ENCODE data around the gene AIFM2.
"Not testable (repeated sequence)": the region's sequence is repeated elsewhere in the genome, so short reads cannot be mapped to it uniquely, and the experiment has no call there.

The AIFM2 gene

GRCh38 chr10:70124918-70125317 lies 7.7 kb downstream of the AIFM2 start:
- Histone ChIP-seq H3K27me3 (ENCODE audit: insufficient read depth, low read length, poor library complexity) (no peaks in the 10 kb centered on the region), H3K9ac (ENCODE audit: low read depth, low read length) (no peak overlapping the region), H3K79me2 (ENCODE audit: insufficient read depth, low read length) (no peaks in the 10 kb centered on the region), H3K9me3 (ENCODE audit: insufficient read depth, low read length, severe bottlenecking) (no peaks in the 10 kb centered on the region), H3K4me2 (ENCODE audit: insufficient read depth, low read length) (no peak overlapping the region), H3K4me1 (ENCODE audit: insufficient read depth, low read length) (no peaks in the 10 kb centered on the region), H2AFZ (ENCODE audit: low read depth, low read length) (no peak overlapping the region), H4K20me1 (ENCODE audit: insufficient read depth, low read length) (no peaks in the 10 kb centered on the region), H3K27ac (ENCODE audit: low read length) (no peak overlapping the region), H3K36me3 (ENCODE audit: insufficient read depth, low read length) (no peaks in the 10 kb centered on the region), H3K4me3 (ENCODE audit: low read depth in 1 of 2, low read length in 2 of 2) (no peak overlapping the region)
- TF ChIP-seq EZH2 (IDR thresholded peaks at IDR 0.05; ENCODE audit: borderline replicate concordance, low read depth, low read length, severe bottlenecking): no peak
- no peak for TF ChIP-seq CTCF (IDR thresholded peaks at IDR 0.05; ENCODE audit: borderline replicate concordance, extremely low read depth, low read length, poor library complexity, severe bottlenecking)
- no peak for DNase-seq
- ATAC-seq (ENCODE audit: insufficient read depth, low read depth): no peak

DNA sequence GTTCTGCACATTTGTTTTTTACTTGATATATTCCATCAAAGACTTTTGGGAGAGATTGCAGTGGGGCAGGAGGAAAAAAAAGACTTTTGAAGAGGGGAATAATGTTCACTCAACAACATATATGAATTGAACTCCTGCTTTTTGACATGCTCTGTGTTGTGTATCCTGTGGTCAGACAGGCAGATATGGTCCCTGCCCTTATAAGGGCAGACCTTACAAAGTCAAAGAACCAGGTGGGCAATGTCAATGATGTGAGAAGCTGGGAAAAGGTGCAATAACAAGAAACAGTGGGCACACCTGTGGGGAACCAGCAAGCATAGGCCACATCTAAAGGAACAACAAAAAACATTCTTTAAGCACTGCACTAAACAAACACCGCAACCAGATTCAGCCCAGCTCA lies 8.2 kb downstream of the AIFM2 start:
- Histone ChIP-seq H3K9me3 (ENCODE audit: insufficient read depth, low read length, severe bottlenecking) (no peaks in the 10 kb centered on the region), H3K27ac (ENCODE audit: low read length) (no peak overlapping the region), H3K4me1 (ENCODE audit: insufficient read depth, low read length) (no peaks in the 10 kb centered on the region), H3K27me3 (ENCODE audit: insufficient read depth, low read length, poor library complexity) (no peaks in the 10 kb centered on the region), H4K20me1 (ENCODE audit: insufficient read depth, low read length) (no peaks in the 10 kb centered on the region), H3K79me2 (ENCODE audit: insufficient read depth, low read length) (no peaks in the 10 kb centered on the region), H2AFZ (ENCODE audit: low read depth, low read length) (no peak overlapping the region), H3K4me2 (ENCODE audit: insufficient read depth, low read length) (no peak overlapping the region), H3K36me3 (ENCODE audit: insufficient read depth, low read length) (no peaks in the 10 kb centered on the region), H3K4me3 (ENCODE audit: low read depth in 1 of 2, low read length in 2 of 2) (no peak overlapping the region), H3K9ac (ENCODE audit: low read depth, low read length) (no peak overlapping the region)
- no peak for DNase-seq
- no peak for TF ChIP-seq EZH2 (IDR thresholded peaks at IDR 0.05; ENCODE audit: borderline replicate concordance, low read depth, low read length, severe bottlenecking)
- no peak for TF ChIP-seq CTCF (IDR thresholded peaks at IDR 0.05; ENCODE audit: borderline replicate concordance, extremely low read depth, low read length, poor library complexity, severe bottlenecking)
- no peak for ATAC-seq (ENCODE audit: insufficient read depth, low read depth)

DNA sequence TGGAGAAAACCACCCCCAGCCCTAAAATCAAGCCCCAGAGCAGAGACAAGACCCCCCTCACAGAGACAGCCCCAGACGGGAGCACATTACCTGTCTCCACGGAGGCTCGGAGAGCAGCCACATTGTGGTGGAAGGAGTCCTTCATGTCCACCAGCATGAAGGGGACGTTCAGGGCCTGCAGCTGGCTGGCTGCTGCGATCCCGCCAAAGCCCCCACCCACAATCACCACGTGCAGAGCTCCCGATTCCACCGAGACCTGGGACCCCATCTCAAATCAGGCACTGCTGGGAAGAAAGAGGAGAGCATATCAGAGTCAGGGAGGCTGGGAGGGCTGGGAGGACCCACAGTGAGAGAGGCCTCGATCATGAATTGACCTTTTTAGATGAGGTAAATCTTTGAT lies 8.8 kb downstream of the AIFM2 start:
- ATAC-seq (ENCODE audit: insufficient read depth, low read depth) (no peak), DNase-seq (no peak)
- TF ChIP-seq CTCF (IDR thresholded peaks at IDR 0.05; ENCODE audit: borderline replicate concordance, extremely low read depth, low read length, poor library complexity, severe bottlenecking) (no peak), EZH2 (IDR thresholded peaks at IDR 0.05; ENCODE audit: borderline replicate concordance, low read depth, low read length, severe bottlenecking) (no peak)
- Histone ChIP-seq H3K4me1 (ENCODE audit: insufficient read depth, low read length) (no peaks in the 10 kb centered on the region), H3K27me3 (ENCODE audit: insufficient read depth, low read length, poor library complexity) (no peaks in the 10 kb centered on the region), H3K9me3 (ENCODE audit: insufficient read depth, low read length, severe bottlenecking) (no peaks in the 10 kb centered on the region), H3K9ac (ENCODE audit: low read depth, low read length) (no peak overlapping the region), H4K20me1 (ENCODE audit: insufficient read depth, low read length) (no peaks in the 10 kb centered on the region), H2AFZ (ENCODE audit: low read depth, low read length) (no peak overlapping the region), H3K27ac (ENCODE audit: low read length) (no peak overlapping the region), H3K4me3 (ENCODE audit: low read depth in 1 of 2, low read length in 2 of 2) (no peak overlapping the region), H3K4me2 (ENCODE audit: insufficient read depth, low read length) (no peak overlapping the region), H3K79me2 (ENCODE audit: insufficient read depth, low read length) (no peaks in the 10 kb centered on the region), H3K36me3 (ENCODE audit: insufficient read depth, low read length) (no peaks in the 10 kb centered on the region)

DNA sequence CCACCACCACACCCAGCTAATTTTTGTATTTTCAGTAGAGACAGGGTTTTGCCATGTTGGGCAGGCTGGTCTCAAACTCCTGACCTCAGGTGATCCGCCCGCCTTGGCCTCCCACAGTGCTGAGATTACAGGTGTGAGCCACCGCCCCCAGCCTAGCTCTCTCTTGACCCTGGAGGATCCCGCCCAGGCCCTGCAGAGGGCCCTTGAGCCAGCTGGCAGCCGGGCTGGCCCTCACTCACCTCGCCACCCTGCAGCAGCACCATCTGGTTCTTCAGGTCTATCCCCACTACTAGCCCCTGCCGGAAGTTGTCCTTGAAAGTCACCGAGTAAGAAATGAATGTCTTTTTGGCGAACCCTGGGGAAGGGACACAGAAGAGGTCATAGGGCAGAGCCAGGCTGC lies 9.5 kb downstream of the AIFM2 start:
- not testable (repeated sequence) for DNase-seq; H3K9ac ChIP-seq (ENCODE audit: low read depth, low read length); H3K27me3 ChIP-seq (ENCODE audit: insufficient read depth, low read length, poor library complexity); H3K79me2 ChIP-seq (ENCODE audit: insufficient read depth, low read length); ATAC-seq (ENCODE audit: insufficient read depth, low read depth); H3K9me3 ChIP-seq (ENCODE audit: insufficient read depth, low read length, severe bottlenecking); H3K4me1 ChIP-seq (ENCODE audit: insufficient read depth, low read length); H2AFZ ChIP-seq (ENCODE audit: low read depth, low read length); H3K36me3 ChIP-seq (ENCODE audit: insufficient read depth, low read length); H3K4me3 ChIP-seq (ENCODE audit: low read depth in 1 of 2, low read length in 2 of 2); H4K20me1 ChIP-seq (ENCODE audit: insufficient read depth, low read length); H3K4me2 ChIP-seq (ENCODE audit: insufficient read depth, low read length); H3K27ac ChIP-seq (ENCODE audit: low read length)

Data from DND-41 (cell line).